DND-41 (cell line): ENCODE data around the gene CHI3L2.
A peak's percentile ranks its signal among the peaks of the same experiment; 100 is the strongest.

Source experiments
- ATAC-seq: fragments of 200-7000 bp; cut with Tn5 transposase; 3 replicates; pipeline ENCODE4 v1.9.1; 2021; ENCODE audit warnings: low read depth; ENCODE audit not compliant: insufficient read depth
- DNase-seq: peaks from one replicate; pipeline ENCODE4 v3.0.0-alpha.2; 2020
- H2AFZ ChIP-seq: 2 replicates; pipeline ENCODE4 v1.6.0; 2012; ENCODE audit warnings: low read depth, low read length
- H3K27ac ChIP-seq: 2 replicates; pipeline ENCODE4 v1.5.1; 2012; ENCODE audit warnings: low read length, inconsistent platforms
- H3K27me3 ChIP-seq: fragments of 200-600 bp; sonication (generic); 2 replicates; pipeline ENCODE4 v1.6.0; 2012; ENCODE audit warnings: low read length, mild to moderate bottlenecking, inconsistent platforms; ENCODE audit not compliant: insufficient read depth, poor library complexity
- H3K36me3 ChIP-seq: 2 replicates; pipeline ENCODE4 v1.5.1; 2012; ENCODE audit warnings: low read length, inconsistent platforms; ENCODE audit not compliant: insufficient read depth
- H3K4me1 ChIP-seq: 2 replicates; pipeline ENCODE4 v1.5.1; 2012; ENCODE audit warnings: mild to moderate bottlenecking, low read length; ENCODE audit not compliant: insufficient read depth
- H3K4me2 ChIP-seq: 2 replicates; pipeline ENCODE4 v1.6.0; 2012; ENCODE audit warnings: mild to moderate bottlenecking, moderate library complexity, low read length, inconsistent platforms; ENCODE audit not compliant: insufficient read depth
- H3K4me3 ChIP-seq, 2 experiments: fragments of 200-600 bp in 1 of 2; shearing (Covaris generic) in 1 of 2; 2 replicates each; pipeline ENCODE4 v1.5.1; 2012 to 2016; ENCODE audit warnings: inconsistent platforms in 2 of 2, low read length in 2 of 2, mild to moderate bottlenecking in 2 of 2, low read depth in 1 of 2, moderate library complexity in 1 of 2
- H3K79me2 ChIP-seq: 2 replicates; pipeline ENCODE4 v1.6.0; 2012; ENCODE audit warnings: low read length, inconsistent platforms; ENCODE audit not compliant: insufficient read depth
- H3K9ac ChIP-seq: 2 replicates; pipeline ENCODE4 v1.6.0; 2012; ENCODE audit warnings: low read depth, mild to moderate bottlenecking, inconsistent platforms, low read length, moderate library complexity
- H3K9me3 ChIP-seq: 2 replicates; pipeline ENCODE4 v1.5.1; 2012; ENCODE audit warnings: low read length, moderate library complexity, mild to moderate bottlenecking, inconsistent platforms; ENCODE audit not compliant: insufficient read depth, severe bottlenecking
- H4K20me1 ChIP-seq: 2 replicates; pipeline ENCODE4 v1.6.0; 2012; ENCODE audit warnings: low read length; ENCODE audit not compliant: insufficient read depth
- CTCF ChIP-seq: IDR thresholded peaks from 2 replicates; pipeline ENCODE4 v1.5.1; 2012; ENCODE audit warnings: borderline replicate concordance, low read length, moderate library complexity, mild to moderate bottlenecking; ENCODE audit not compliant: poor library complexity, severe bottlenecking; ENCODE audit errors: extremely low read depth
- EZH2 ChIP-seq: IDR thresholded peaks from 3 replicates; pipeline ENCODE4 v1.6.1; 2012; ENCODE audit warnings: borderline replicate concordance, low read depth, mild to moderate bottlenecking, moderate library complexity, low read length, inconsistent platforms; ENCODE audit not compliant: severe bottlenecking

Gene CHI3L2

GRCh38 chr1:111234258-111234657 is 6.7 kb downstream of the CHI3L2 start:
- H3K4me2 ChIP-seq, result peak overlapping the region; percentile 38; the same call in 1 of the 2 replicates
- H3K79me2 ChIP-seq, result peaks cover 63% of the 10 kb centered on the region
- no peak for DNase-seq

GRCh38 chr1:111234866-111235265 is 7.4 kb downstream of the CHI3L2 start:
- TF ChIP-seq CTCF (no peak), EZH2 (no peak)
- peak overlapping the region; percentile 38 for H3K4me2 ChIP-seq
- no peak for DNase-seq
- H3K27ac ChIP-seq, result peak overlapping the region; percentile 37; the same call in 1 of the 2 replicates
- ATAC-seq, result no peak
- peaks cover 59% of the 10 kb centered on the region for H3K79me2 ChIP-seq
- no peak overlapping the region for H3K9ac ChIP-seq
- H3K4me3 ChIP-seq, result no peak overlapping the region
- no peaks in the 10 kb centered on the region for H3K27me3 ChIP-seq
- H2AFZ ChIP-seq, result no peak overlapping the region
- H3K4me1 ChIP-seq, result peaks cover 60% of the 10 kb centered on the region
- no peaks in the 10 kb centered on the region for H3K9me3 ChIP-seq
- peaks cover 85% of the 10 kb centered on the region for H3K36me3 ChIP-seq
- no peaks in the 10 kb centered on the region for H4K20me1 ChIP-seq

More at GRCh38 chr1:111234258-111234657, 6.7 kb downstream of the CHI3L2 start:
- no peaks in the 10 kb centered on the region for H3K9me3 ChIP-seq
- H3K9ac ChIP-seq, result no peak overlapping the region
- TF ChIP-seq CTCF (no peak), EZH2 (no peak)
- H4K20me1 ChIP-seq, result no peaks in the 10 kb centered on the region
- no peak overlapping the region for H2AFZ ChIP-seq
- no peaks in the 10 kb centered on the region for H3K27me3 ChIP-seq
- ATAC-seq, result no peak
- peak overlapping the region; percentile 37; the same call in 1 of the 2 replicates for H3K27ac ChIP-seq
- 0 out of 4 replicates have a peak overlapping the region, but pooled peaks of 1 of the 2 experiments have one; percentile 12 for H3K4me3 ChIP-seq
- peaks cover 79% of the 10 kb centered on the region for H3K36me3 ChIP-seq
- H3K4me1 ChIP-seq, result peaks cover 64% of the 10 kb centered on the region

- H3K79me2 ChIP-seq, result peaks cover 44% of the 10 kb centered on the region
- no peaks in the 10 kb centered on the region for H3K9me3 ChIP-seq
- no peak overlapping the region for H2AFZ ChIP-seq
- no peak for DNase-seq
- no peak for ATAC-seq
- no peaks in the 10 kb centered on the region for H3K27me3 ChIP-seq
- H3K27ac ChIP-seq, result peak overlapping the region; percentile 21; the same call in 1 of the 2 replicates
- H3K4me2 ChIP-seq, result no peak overlapping the region
- TF ChIP-seq CTCF (no peak), EZH2 (no peak)
- no peak overlapping the region for H3K4me3 ChIP-seq
- peaks cover 92% of the 10 kb centered on the region for H3K36me3 ChIP-seq
- H3K4me1 ChIP-seq, result peaks cover 45% of the 10 kb centered on the region
- H4K20me1 ChIP-seq, result no peaks in the 10 kb centered on the region
- H3K9ac ChIP-seq, result no peak overlapping the region
Measured at GRCh38 chr1:111236379-111236778, 8.9 kb downstream of the CHI3L2 start.

GRCh38 chr1:111236806-111237205 is 9.3 kb downstream of the CHI3L2 start:
- no peak overlapping the region for H3K4me3 ChIP-seq
- no peaks in the 10 kb centered on the region for H3K27me3 ChIP-seq
- no peaks in the 10 kb centered on the region for H3K9me3 ChIP-seq
- no peak overlapping the region for H3K4me2 ChIP-seq
- H2AFZ ChIP-seq, result no peak overlapping the region
- no peak overlapping the region for H3K9ac ChIP-seq
- peaks cover 41% of the 10 kb centered on the region for H3K4me1 ChIP-seq
- H3K36me3 ChIP-seq, result peaks cover 93% of the 10 kb centered on the region
- DNase-seq (no peak), ATAC-seq (no peak)
- H4K20me1 ChIP-seq, result no peaks in the 10 kb centered on the region
- H3K27ac ChIP-seq, result no peak overlapping the region
- TF ChIP-seq EZH2, result no peak
- TF ChIP-seq CTCF, result no peak
- H3K79me2 ChIP-seq, result peaks cover 40% of the 10 kb centered on the region
